Measurements from ENCODE around the gene PNMA6F.

The PNMA6F gene

GRCh38 chrX:153321381-153322124, at the start of gene PNMA6F:
Gene PNMA6F, minus strand, starts transcription at chrX:153321767. Its CDS starts 1,093 bp downstream, at chrX:153320674.
- DNase-seq (ENCODE audit: low read depth in 2 of 2) = no peak

GRCh38 chrX:153371256-153371655, 49.7 kb upstream of the PNMA6F start:
- DNase-seq (ENCODE audit: low read depth in 2 of 2) = no peak

GRCh38 chrX:153370293-153371055, 48.9 kb upstream of the PNMA6F start:
- DNase-seq (ENCODE audit: low read depth in 2 of 2) = no peak

GRCh38 chrX:153366878-153367538, 45.4 kb upstream of the PNMA6F start:
- DNase-seq (ENCODE audit: low read depth in 2 of 2) = no peak

- no peak for DNase-seq (ENCODE audit: low read depth in 2 of 2)
These were observed 44.6 kb upstream of the PNMA6F start for GRCh38 chrX:153366119-153366518.

- DNase-seq (ENCODE audit: low read depth in 2 of 2) = no peak
These were observed 44.1 kb upstream of the PNMA6F start for GRCh38 chrX:153365670-153366069.

- no peak for DNase-seq (ENCODE audit: low read depth in 2 of 2)
These were observed 40.3 kb upstream of the PNMA6F start for GRCh38 chrX:153361781-153362397.

- DNase-seq (ENCODE audit: low read depth in 2 of 2) = no peak
These were observed 36.3 kb upstream of the PNMA6F start for GRCh38 chrX:153357877-153358276.

- no peak for DNase-seq (ENCODE audit: low read depth in 2 of 2)
These were observed 31.8 kb upstream of the PNMA6F start for GRCh38 chrX:153353416-153353815.

- DNase-seq (ENCODE audit: low read depth in 2 of 2) = no peak
These were observed 31.3 kb upstream of the PNMA6F start for GRCh38 chrX:153352858-153353257.

GRCh38 chrX:153351981-153352380, 30.4 kb upstream of the PNMA6F start:
- DNase-seq (ENCODE audit: low read depth in 2 of 2) = no peak

GRCh38 chrX:153349952-153350351, 28.4 kb upstream of the PNMA6F start:
- no peak for DNase-seq (ENCODE audit: low read depth in 2 of 2)

- no peak for DNase-seq (ENCODE audit: low read depth in 2 of 2)
These were observed 26.9 kb upstream of the PNMA6F start for GRCh38 chrX:153348421-153348820.

GRCh38 chrX:153347530-153347929, 26.0 kb upstream of the PNMA6F start:
- DNase-seq (ENCODE audit: low read depth in 2 of 2) = no peak

- no peak for DNase-seq (ENCODE audit: low read depth in 2 of 2)
These were observed 22.1 kb upstream of the PNMA6F start for GRCh38 chrX:153343674-153344073.

- no peak for DNase-seq (ENCODE audit: low read depth in 2 of 2)
These were observed 21.4 kb upstream of the PNMA6F start for GRCh38 chrX:153342762-153343558.

GRCh38 chrX:153340111-153340510, 18.5 kb upstream of the PNMA6F start:
- no peak for DNase-seq (ENCODE audit: low read depth in 2 of 2)

GRCh38 chrX:153339662-153340061, 18.1 kb upstream of the PNMA6F start:
- no peak for DNase-seq (ENCODE audit: low read depth in 2 of 2)

GRCh38 chrX:153338836-153339235, 17.3 kb upstream of the PNMA6F start:
- DNase-seq (ENCODE audit: low read depth in 2 of 2) = no peak

- no peak for DNase-seq (ENCODE audit: low read depth in 2 of 2)
These were observed 15.4 kb upstream of the PNMA6F start for GRCh38 chrX:153336988-153337387.

- DNase-seq (ENCODE audit: low read depth in 2 of 2) = no peak
These were observed 14.7 kb upstream of the PNMA6F start for GRCh38 chrX:153336121-153336894.

Data from fibroblast of skin of left biceps (primary cell).